SU-DHL-6 (cell line): ENCODE data around the gene TSPAN17.

ENCODE experiments used
- EZH2phosphoT487 ChIP-seq: fragments of 200-600 bp; sonication (generic), shearing (Covaris generic); conservative IDR thresholded peaks from 2 replicates; pipeline ENCODE4 v1.6.1; 2018; ENCODE audit warnings: mild to moderate bottlenecking, antibody characterized with exemption, low read length, moderate library complexity, mixed read lengths
- TF ChIP-seq, protein P1 (sequence below): fragments of 200-600 bp; sonication (generic); IDR thresholded peaks from one replicate; pipeline ENCODE4 v1.5.1; 2017; ENCODE audit warnings: antibody characterized with exemption, mild to moderate bottlenecking, low read length, moderate library complexity; ENCODE audit not compliant: insufficient read depth, poor library complexity, severe bottlenecking

DNA sequence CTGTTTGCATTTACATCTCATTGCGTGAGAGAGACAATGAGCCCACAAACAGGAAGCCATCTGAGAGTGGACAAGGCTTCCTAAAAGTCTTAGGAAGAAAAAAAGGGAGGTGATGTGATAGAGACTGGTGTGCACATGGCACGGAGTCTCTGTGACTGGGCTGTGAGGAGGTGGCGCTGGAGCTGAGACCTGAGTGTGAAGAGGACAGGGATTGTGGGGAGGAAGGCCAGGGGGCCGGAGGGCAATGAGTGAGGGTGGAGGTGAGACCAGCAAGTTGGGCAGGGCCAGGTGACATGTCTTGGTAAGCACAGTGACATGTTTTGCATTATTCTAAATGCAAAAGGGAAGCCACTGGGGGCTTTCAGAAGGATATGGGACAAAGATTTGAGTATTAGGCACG lies 45.0 kb downstream of the TSPAN17 start:
- TF ChIP-seq, protein P1, sequence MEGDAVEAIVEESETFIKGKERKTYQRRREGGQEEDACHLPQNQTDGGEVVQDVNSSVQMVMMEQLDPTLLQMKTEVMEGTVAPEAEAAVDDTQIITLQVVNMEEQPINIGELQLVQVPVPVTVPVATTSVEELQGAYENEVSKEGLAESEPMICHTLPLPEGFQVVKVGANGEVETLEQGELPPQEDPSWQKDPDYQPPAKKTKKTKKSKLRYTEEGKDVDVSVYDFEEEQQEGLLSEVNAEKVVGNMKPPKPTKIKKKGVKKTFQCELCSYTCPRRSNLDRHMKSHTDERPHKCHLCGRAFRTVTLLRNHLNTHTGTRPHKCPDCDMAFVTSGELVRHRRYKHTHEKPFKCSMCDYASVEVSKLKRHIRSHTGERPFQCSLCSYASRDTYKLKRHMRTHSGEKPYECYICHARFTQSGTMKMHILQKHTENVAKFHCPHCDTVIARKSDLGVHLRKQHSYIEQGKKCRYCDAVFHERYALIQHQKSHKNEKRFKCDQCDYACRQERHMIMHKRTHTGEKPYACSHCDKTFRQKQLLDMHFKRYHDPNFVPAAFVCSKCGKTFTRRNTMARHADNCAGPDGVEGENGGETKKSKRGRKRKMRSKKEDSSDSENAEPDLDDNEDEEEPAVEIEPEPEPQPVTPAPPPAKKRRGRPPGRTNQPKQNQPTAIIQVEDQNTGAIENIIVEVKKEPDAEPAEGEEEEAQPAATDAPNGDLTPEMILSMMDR: no peak
- no peak for TF ChIP-seq EZH2phosphoT487
